ENCODE measurements around the gene EDN2.

EDN2 gene

DNA sequence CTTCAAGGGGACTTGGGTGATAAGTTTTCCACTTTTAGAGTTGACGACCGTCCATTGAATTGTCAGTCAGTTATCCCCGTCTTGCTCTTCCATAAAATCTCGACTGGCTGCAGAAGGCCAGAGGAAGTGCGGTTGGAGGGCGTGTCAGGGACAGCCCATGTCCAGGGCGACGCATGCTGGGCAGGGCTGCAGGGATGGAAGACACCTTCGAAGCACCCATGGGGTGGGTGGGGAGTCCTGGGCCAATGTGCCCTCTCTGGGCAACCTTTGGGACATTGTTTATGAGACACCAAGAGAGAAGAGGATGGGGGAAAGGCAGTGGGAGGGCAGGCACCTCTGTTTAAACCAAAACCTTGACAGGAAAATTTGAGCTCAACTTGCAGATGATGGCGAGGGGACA lies 38.6 kb upstream of the EDN2 start:
- Histone ChIP-seq H3F3A (ENCODE audit: insufficient read depth, low read length) (no peaks in the 10 kb centered on the region), H3K4me2 (ENCODE audit: low read depth, low read length) (no peak overlapping the region), H3K79me2 (ENCODE audit: low read length) (no peaks in the 10 kb centered on the region), H4K20me1 (ENCODE audit: insufficient read depth, low read length) (no peaks in the 10 kb centered on the region), H3K4me1 (ENCODE audit: low read length) (no peaks in the 10 kb centered on the region; the same call in 1 of the 2 replicates), H3K9ac (ENCODE audit: low read length) (no peak overlapping the region), H3K9me2 (replicated peaks; ENCODE audit: insufficient read depth, low read length) (no peaks in the 10 kb centered on the region), H3K4me3 (ENCODE audit: low read length) (no peak overlapping the region), H2AFZ (ENCODE audit: low read length) (no peak overlapping the region), H3K27ac (ENCODE audit: low read length) (no peak overlapping the region), H3K9me3 (replicated peaks; ENCODE audit: insufficient read depth, low read length) (no peaks in the 10 kb centered on the region), H3K36me3 (replicated peaks; ENCODE audit: insufficient read depth, low read length) (no peaks in the 10 kb centered on the region), H3K27me3 (replicated peaks; ENCODE audit: insufficient read depth, low read length) (no peaks in the 10 kb centered on the region)
- DNase-seq, result no peak
- TF ChIP-seq EZH2 (optimal IDR thresholded peaks at IDR 0.05; ENCODE audit: low read depth, low read length), result no peak
- no peak for TF ChIP-seq EZH2phosphoT487 (IDR thresholded peaks at IDR 0.05; ENCODE audit: low read length)
- TF ChIP-seq CTCF (IDR thresholded peaks at IDR 0.05; ENCODE audit: low read length), result no peak

GRCh38 chr1:41521766-41522165 lies 37.3 kb upstream of the EDN2 start:
- Histone ChIP-seq H3K27ac (ENCODE audit: low read length) (no peak overlapping the region), H2AFZ (ENCODE audit: low read length) (no peak overlapping the region), H4K20me1 (ENCODE audit: insufficient read depth, low read length) (no peaks in the 10 kb centered on the region), H3K9me3 (replicated peaks; ENCODE audit: insufficient read depth, low read length) (no peaks in the 10 kb centered on the region), H3K4me3 (ENCODE audit: low read length) (no peak overlapping the region), H3K36me3 (replicated peaks; ENCODE audit: insufficient read depth, low read length) (no peaks in the 10 kb centered on the region), H3K4me1 (ENCODE audit: low read length) (peaks cover 10% of the 10 kb centered on the region), H3K9ac (ENCODE audit: low read length) (no peak overlapping the region), H3K27me3 (replicated peaks; ENCODE audit: insufficient read depth, low read length) (no peaks in the 10 kb centered on the region), H3K4me2 (ENCODE audit: low read depth, low read length) (no peak overlapping the region), H3K79me2 (ENCODE audit: low read length) (no peaks in the 10 kb centered on the region), H3K9me2 (replicated peaks; ENCODE audit: insufficient read depth, low read length) (no peaks in the 10 kb centered on the region), H3F3A (ENCODE audit: insufficient read depth, low read length) (no peaks in the 10 kb centered on the region)
- TF ChIP-seq EZH2 (optimal IDR thresholded peaks at IDR 0.05; ENCODE audit: low read depth, low read length) (no peak), EZH2phosphoT487 (IDR thresholded peaks at IDR 0.05; ENCODE audit: low read length) (no peak), CTCF (IDR thresholded peaks at IDR 0.05; ENCODE audit: low read length) (no peak)
- DNase-seq, result no peak

GRCh38 chr1:41520951-41521752 lies 36.7 kb upstream of the EDN2 start:
- no peak overlapping the region for H2AFZ ChIP-seq (ENCODE audit: low read length)
- H3K4me1 ChIP-seq (ENCODE audit: low read length), result peaks cover 12% of the 10 kb centered on the region
- H3K9me3 ChIP-seq (replicated peaks; ENCODE audit: insufficient read depth, low read length), result no peaks in the 10 kb centered on the region
- H3K36me3 ChIP-seq (replicated peaks; ENCODE audit: insufficient read depth, low read length), result no peaks in the 10 kb centered on the region
- H3K9ac ChIP-seq (ENCODE audit: low read length), result no peak overlapping the region
- H3K79me2 ChIP-seq (ENCODE audit: low read length), result no peaks in the 10 kb centered on the region
- no peaks in the 10 kb centered on the region for H4K20me1 ChIP-seq (ENCODE audit: insufficient read depth, low read length)
- no peaks in the 10 kb centered on the region for H3K27me3 ChIP-seq (replicated peaks; ENCODE audit: insufficient read depth, low read length)
- no peak for DNase-seq
- H3K4me3 ChIP-seq (ENCODE audit: low read length), result no peak overlapping the region
- H3K4me2 ChIP-seq (ENCODE audit: low read depth, low read length), result no peak overlapping the region
- no peak overlapping the region for H3K27ac ChIP-seq (ENCODE audit: low read length)
- no peaks in the 10 kb centered on the region for H3K9me2 ChIP-seq (replicated peaks; ENCODE audit: insufficient read depth, low read length)
- TF ChIP-seq EZH2 (optimal IDR thresholded peaks at IDR 0.05; ENCODE audit: low read depth, low read length) (no peak), EZH2phosphoT487 (IDR thresholded peaks at IDR 0.05; ENCODE audit: low read length) (no peak), CTCF (IDR thresholded peaks at IDR 0.05; ENCODE audit: low read length) (no peak)
- H3F3A ChIP-seq (ENCODE audit: insufficient read depth, low read length), result no peaks in the 10 kb centered on the region
